AG09319 (cell line): ENCODE results near the gene LMO7.

Experiments used
- DNase-seq: peaks from one replicate; pipeline ENCODE4 v3.0.0-alpha.2; 2010; ENCODE audit warnings: low read depth; ENCODE audit errors: extremely low read depth
- TF ChIP-seq, protein P1 (sequence below): IDR thresholded peaks from 2 replicates; pipeline ENCODE4 v1.5.1; 2011; ENCODE audit warnings: low read depth, mild to moderate bottlenecking, inconsistent platforms, low read length, moderate library complexity

Gene LMO7

GRCh38 chr13:75769141-75769905, 133.2 kb downstream of the LMO7 start:
- DNase-seq: no peak
- TF ChIP-seq, protein P1, sequence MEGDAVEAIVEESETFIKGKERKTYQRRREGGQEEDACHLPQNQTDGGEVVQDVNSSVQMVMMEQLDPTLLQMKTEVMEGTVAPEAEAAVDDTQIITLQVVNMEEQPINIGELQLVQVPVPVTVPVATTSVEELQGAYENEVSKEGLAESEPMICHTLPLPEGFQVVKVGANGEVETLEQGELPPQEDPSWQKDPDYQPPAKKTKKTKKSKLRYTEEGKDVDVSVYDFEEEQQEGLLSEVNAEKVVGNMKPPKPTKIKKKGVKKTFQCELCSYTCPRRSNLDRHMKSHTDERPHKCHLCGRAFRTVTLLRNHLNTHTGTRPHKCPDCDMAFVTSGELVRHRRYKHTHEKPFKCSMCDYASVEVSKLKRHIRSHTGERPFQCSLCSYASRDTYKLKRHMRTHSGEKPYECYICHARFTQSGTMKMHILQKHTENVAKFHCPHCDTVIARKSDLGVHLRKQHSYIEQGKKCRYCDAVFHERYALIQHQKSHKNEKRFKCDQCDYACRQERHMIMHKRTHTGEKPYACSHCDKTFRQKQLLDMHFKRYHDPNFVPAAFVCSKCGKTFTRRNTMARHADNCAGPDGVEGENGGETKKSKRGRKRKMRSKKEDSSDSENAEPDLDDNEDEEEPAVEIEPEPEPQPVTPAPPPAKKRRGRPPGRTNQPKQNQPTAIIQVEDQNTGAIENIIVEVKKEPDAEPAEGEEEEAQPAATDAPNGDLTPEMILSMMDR: no peak

- DNase-seq: no peak
- TF ChIP-seq, protein P1: no peak
Observed at GRCh38 chr13:75770164-75770563, 134.0 kb downstream of the LMO7 start.

- TF ChIP-seq, protein P1: no peak
- DNase-seq: no peak
Observed at GRCh38 chr13:75770592-75771011, 134.5 kb downstream of the LMO7 start.

- TF ChIP-seq, protein P1: no peak
- no peak for DNase-seq
Observed at GRCh38 chr13:75771226-75771625, 135.1 kb downstream of the LMO7 start.

GRCh38 chr13:75771818-75772217, 135.7 kb downstream of the LMO7 start:
- TF ChIP-seq, protein P1: no peak
- no peak for DNase-seq

GRCh38 chr13:75774176-75774575, 138.0 kb downstream of the LMO7 start:
- no peak for DNase-seq
- TF ChIP-seq, protein P1: no peak

DNA sequence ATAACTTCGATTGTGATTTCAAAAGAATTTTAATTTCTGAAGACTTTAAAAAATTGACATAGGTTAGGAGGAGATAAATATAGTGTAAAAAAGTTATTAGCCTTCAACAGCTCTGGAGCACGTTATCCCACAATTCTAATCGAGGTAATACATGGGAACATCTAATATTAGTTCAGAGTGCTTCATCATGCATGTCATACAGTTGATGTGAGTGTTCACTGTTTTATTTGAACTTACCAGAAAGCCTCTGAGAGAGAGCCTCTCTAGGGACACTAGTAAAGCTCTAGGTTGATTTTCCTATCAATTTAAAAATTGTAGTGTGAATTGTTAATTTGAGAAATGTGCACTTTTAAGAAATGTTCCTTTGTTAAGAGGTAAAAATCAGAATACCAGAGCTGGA, 140.4 kb downstream of the LMO7 start:
- no peak for DNase-seq
- TF ChIP-seq, protein P1: no peak
